ENCODE data around the gene LARP4. TPM values are rescaled to one million over a fixed set of nuclear protein-coding genes. Genes with fewer than 3 reads are reported as not detected.
"Not testable (repeated sequence)": the region's sequence is repeated elsewhere in the genome, so short reads cannot be mapped to it uniquely, and the experiment has no call there.

LARP4 gene
- total RNA-seq, 2 experiments from 2014 or later, result 44.7 to 44.9 TPM

- no peaks in the 10 kb centered on the region for H3K36me3 Mint-ChIP-seq (ENCODE audit: low read depth)
- H3K9me3 Mint-ChIP-seq, result no peaks in the 10 kb centered on the region
- no peak for DNase-seq
- intact Hi-C loops (cut with micrococcal nuclease), result no loop called here
- no peaks in the 10 kb centered on the region for H3K27me3 Mint-ChIP-seq (ENCODE audit: low read depth)
- H3K4me1 Mint-ChIP-seq (ENCODE audit: low read depth), result no peaks in the 10 kb centered on the region
- H3K27ac Mint-ChIP-seq, result no peak overlapping the region
- CTCF ChIA-PET, result interaction anchor here (0.6 kb wide), 1 partner anchor 30 kb away, joined by 3 read pairs; no protein-coding TSS in a partner anchor
- H3K4me3 Mint-ChIP-seq, result no peak overlapping the region
Observed at GRCh38 chr12:50380761-50381325, 19.8 kb upstream of the LARP4 start.

GRCh38 chr12:50387487-50387886 lies 13.2 kb upstream of the LARP4 start:
- CTCF ChIA-PET, result no interaction called here
- no peaks in the 10 kb centered on the region for H3K9me3 Mint-ChIP-seq

GRCh38 chr12:50387972-50388478 lies 12.7 kb upstream of the LARP4 start:
- Mint-ChIP-seq H3K27ac (no peak overlapping the region), H3K36me3 (ENCODE audit: low read depth) (no peaks in the 10 kb centered on the region), H3K4me3 (no peak overlapping the region), H3K9me3 (no peaks in the 10 kb centered on the region), H3K4me1 (ENCODE audit: low read depth) (no peaks in the 10 kb centered on the region), H3K27me3 (ENCODE audit: low read depth) (no peaks in the 10 kb centered on the region)
- CTCF ChIA-PET, result no interaction called here
- DNase-seq, result no peak
- intact Hi-C loops (cut with micrococcal nuclease), result no loop called here

More at GRCh38 chr12:50387487-50387886, 13.2 kb upstream of the LARP4 start:
- H3K36me3 Mint-ChIP-seq (ENCODE audit: low read depth), result no peaks in the 10 kb centered on the region
- H3K27me3 Mint-ChIP-seq (ENCODE audit: low read depth), result no peaks in the 10 kb centered on the region
- intact Hi-C loops (cut with micrococcal nuclease), result no loop called here
- H3K4me3 Mint-ChIP-seq, result no peak overlapping the region
- H3K27ac Mint-ChIP-seq, result no peak overlapping the region
- H3K4me1 Mint-ChIP-seq (ENCODE audit: low read depth), result no peaks in the 10 kb centered on the region
- no peak for DNase-seq

- DNase-seq; H3K36me3 Mint-ChIP-seq (ENCODE audit: low read depth); intact Hi-C loops (cut with micrococcal nuclease); H3K4me3 Mint-ChIP-seq; H3K9me3 Mint-ChIP-seq; H3K27me3 Mint-ChIP-seq (ENCODE audit: low read depth); H3K4me1 Mint-ChIP-seq (ENCODE audit: low read depth); H3K27ac Mint-ChIP-seq: not testable (repeated sequence)
- CTCF ChIA-PET, result interaction anchor here (0.6 kb wide), 1 partner anchor 65 kb away, joined by 3 read pairs; no protein-coding TSS in a partner anchor
Observed at GRCh38 chr12:50388793-50389192, 11.9 kb upstream of the LARP4 start.

GRCh38 chr12:50390316-50390741 lies 10.4 kb upstream of the LARP4 start:
- H3K4me3 Mint-ChIP-seq, result no peak overlapping the region
- no peaks in the 10 kb centered on the region for H3K9me3 Mint-ChIP-seq
- no peaks in the 10 kb centered on the region for H3K36me3 Mint-ChIP-seq (ENCODE audit: low read depth)
- intact Hi-C loops (cut with micrococcal nuclease), result no loop called here
- no peak for DNase-seq
- H3K27ac Mint-ChIP-seq, result no peak overlapping the region
- H3K27me3 Mint-ChIP-seq (ENCODE audit: low read depth), result no peaks in the 10 kb centered on the region
- CTCF ChIA-PET, result interaction anchor here (0.8 kb wide), 2 partner anchors 20 to 258 kb away, joined by 3 to 4 read pairs; no protein-coding TSS in a partner anchor
- no peaks in the 10 kb centered on the region for H3K4me1 Mint-ChIP-seq (ENCODE audit: low read depth)

GRCh38 chr12:50394469-50395029 lies 6.1 kb upstream of the LARP4 start:
- Mint-ChIP-seq H3K9me3 (no peaks in the 10 kb centered on the region), H3K27me3 (ENCODE audit: low read depth) (peaks cover 2% of the 10 kb centered on the region), H3K36me3 (ENCODE audit: low read depth) (no peaks in the 10 kb centered on the region), H3K27ac (no peak overlapping the region), H3K4me3 (no peak overlapping the region), H3K4me1 (ENCODE audit: low read depth) (no peaks in the 10 kb centered on the region)
- intact Hi-C loops (cut with micrococcal nuclease), result no loop called here
- DNase-seq, result no peak
- CTCF ChIA-PET, result interaction anchor here (0.6 kb wide), 2 partner anchors 40 to 618 kb away, joined by 3 read pairs; no protein-coding TSS in a partner anchor

- CTCF ChIA-PET, result interaction anchor here (0.6 kb wide), 1 partner anchor 558 kb away, joined by 3 read pairs; no protein-coding TSS in a partner anchor
- H3K36me3 Mint-ChIP-seq (ENCODE audit: low read depth), result peaks cover 7% of the 10 kb centered on the region
- H3K9me3 Mint-ChIP-seq, result no peaks in the 10 kb centered on the region
- peaks cover 2% of the 10 kb centered on the region for H3K4me1 Mint-ChIP-seq (ENCODE audit: low read depth)
- no peak overlapping the region for H3K27ac Mint-ChIP-seq
- intact Hi-C loops (cut with micrococcal nuclease), result no loop called here
- DNase-seq, result no peak
- peaks cover 2% of the 10 kb centered on the region for H3K27me3 Mint-ChIP-seq (ENCODE audit: low read depth)
- H3K4me3 Mint-ChIP-seq, result no peak overlapping the region
Observed at GRCh38 chr12:50397117-50397650, 3.5 kb upstream of the LARP4 start.

- intact Hi-C loops (cut with micrococcal nuclease), result no loop called here
- CTCF ChIA-PET, result no interaction called here
- no peak for DNase-seq
- H3K36me3 Mint-ChIP-seq (ENCODE audit: low read depth), result peaks cover 11% of the 10 kb centered on the region
- peaks cover 2% of the 10 kb centered on the region for H3K27me3 Mint-ChIP-seq (ENCODE audit: low read depth)
- H3K9me3 Mint-ChIP-seq, result no peaks in the 10 kb centered on the region
- H3K4me3 Mint-ChIP-seq, result no peak overlapping the region
- peaks cover 16% of the 10 kb centered on the region for H3K4me1 Mint-ChIP-seq (ENCODE audit: low read depth)
- no peak overlapping the region for H3K27ac Mint-ChIP-seq
Observed at GRCh38 chr12:50398931-50399330, 1.8 kb upstream of the LARP4 start.

- intact Hi-C loops (cut with micrococcal nuclease), result loop anchor here (1.0 to 10.0 kb wide), 7 partner anchors 117 to 925 kb away; partner anchors contain the start of genes BIN2, COX14, LIMA1 and POU6F1
- Mint-ChIP-seq H3K36me3 (ENCODE audit: low read depth) (peaks cover 14% of the 10 kb centered on the region), H3K4me3 (peak overlapping the region; percentile 99), H3K9me3 (no peaks in the 10 kb centered on the region), H3K4me1 (ENCODE audit: low read depth) (peaks cover 19% of the 10 kb centered on the region), H3K27ac (peak overlapping the region; percentile 87), H3K27me3 (ENCODE audit: low read depth) (peaks cover 2% of the 10 kb centered on the region)
- no peak for DNase-seq
- CTCF ChIA-PET, result interaction anchor here (0.6 kb wide), 1 partner anchor 285 kb away, joined by 3 read pairs; no protein-coding TSS in a partner anchor
Observed at GRCh38 chr12:50400104-50400637, 514 bp upstream of the LARP4 start.

- Mint-ChIP-seq H3K9me3 (no peaks in the 10 kb centered on the region), H3K4me1 (ENCODE audit: low read depth) (peaks cover 19% of the 10 kb centered on the region), H3K27ac (peak overlapping the region; percentile 87), H3K4me3 (peak overlapping the region; percentile 99), H3K36me3 (ENCODE audit: low read depth) (peaks cover 14% of the 10 kb centered on the region), H3K27me3 (ENCODE audit: low read depth) (peaks cover 2% of the 10 kb centered on the region)
- peak; percentile 12 for DNase-seq
- CTCF ChIA-PET, result no interaction called here
- intact Hi-C loops (cut with micrococcal nuclease), result loop anchor here (1.0 to 10.0 kb wide), 5 partner anchors 119 to 923 kb away; partner anchors contain the start of genes BIN2, CERS5 and LIMA1
Observed at GRCh38 chr12:50401500-50402081, 906 bp downstream of the LARP4 start.

- CTCF ChIA-PET, result interaction anchor here (0.6 kb wide), 1 partner anchor 191 kb away, joined by 3 read pairs; no protein-coding TSS in a partner anchor
- Mint-ChIP-seq H3K4me3 (peak overlapping the region; percentile 99), H3K27me3 (ENCODE audit: low read depth) (no peaks in the 10 kb centered on the region), H3K9me3 (no peaks in the 10 kb centered on the region), H3K4me1 (ENCODE audit: low read depth) (peaks cover 21% of the 10 kb centered on the region), H3K27ac (peak overlapping the region; percentile 36), H3K36me3 (ENCODE audit: low read depth) (peaks cover 14% of the 10 kb centered on the region)
- intact Hi-C loops (cut with micrococcal nuclease), result loop anchor here (10.0 kb wide), 1 partner anchor 922 kb away; the partner anchor contains the start of gene BIN2
- no peak for DNase-seq
Observed at GRCh38 chr12:50402264-50403000, 1.7 kb downstream of the LARP4 start.

Measured in activated naive CD4-positive, alpha-beta T cell treated with anti-CD3 and anti-CD28 coated beads for 36 hours (primary cell).